K562 (cell line): ENCODE data around the gene ZFYVE21. TPM values are rescaled to one million over a fixed set of nuclear protein-coding genes. Genes with fewer than 3 reads are reported as not detected.

Experiments used
- DACH1 ChIP-seq: fragments of 450-650 bp; IDR thresholded peaks from 2 replicates; pipeline ENCODE4 v1.6.1; 2018; ENCODE audit not compliant: partially characterized antibody
- FOXJ2 ChIP-seq: fragments of 200-800 bp; sonication (Bioruptor generic); IDR thresholded peaks from 2 replicates; pipeline ENCODE4 v1.6.1; 2016; ENCODE audit warnings: missing genetic modification characterization, missing compliant biosample characterization
- POLR2G ChIP-seq: fragments of 200-400 bp; formaldehyde crosslinking; IDR thresholded peaks from 2 replicates; pipeline ENCODE4 v1.6.1; 2017; ENCODE audit warnings: low read depth, mild to moderate bottlenecking, antibody characterized with exemption, low read length, moderate library complexity
- SOX6 ChIP-seq: fragments of 450-650 bp; IDR thresholded peaks from 2 replicates; pipeline ENCODE4 v1.6.1; 2014; ENCODE audit warnings: mild to moderate bottlenecking
- ZNF253 ChIP-seq: fragments of 250-450 bp; sonication (Bioruptor Pico); conservative IDR thresholded peaks from 2 replicates; pipeline ENCODE4 v1.6.1; 2021; ENCODE audit warnings: mild to moderate bottlenecking
- polyA plus RNA-seq, 8 experiments: library from polyadenylated mRNA; depleted of rRNA in 4 of 8; stranded (reverse) in 5 of 8; unstranded in 3 of 8; fragments of >200 nt; fragmentation: Nextera tagmentation in 2 of 8; fragmentation: Illumina TruSeq in 1 of 8; extraction: Ambion mirVana in 2 of 8; extraction: Trizol in 1 of 8; gene quantifications; 2 replicates each; pipeline versions ENCODE4 v1.2.1 to v1.2.3, GENCODE V29; 2011 to 2014; ENCODE audit warnings: inconsistent platforms in 1 of 8, missing spikeins in 1 of 8
- total RNA-seq, 7 experiments: library from RNA; depleted of rRNA in 6 of 7; stranded (reverse); fragments of >200 nt in 6 of 7; fragmentation: Illumina TruSeq in 2 of 7; extraction: Trizol in 2 of 7; gene quantifications; 2 replicates each; pipeline versions ENCODE4 v1.2.1 to v1.2.3, GENCODE V29; 2011 to 2021; ENCODE audit warnings: low replicate concordance in 1 of 7
- TF ChIP-seq, protein P1 (sequence below), 2 experiments: fragments of 450-650 bp; IDR thresholded peaks; 2 replicates each; pipeline ENCODE4 v1.6.1; 2016; ENCODE audit warnings: mild to moderate bottlenecking in 2 of 2, borderline replicate concordance in 1 of 2, low read depth in 1 of 2, moderate library complexity in 1 of 2
- TF ChIP-seq, protein P2 (sequence below): sonication (generic); IDR thresholded peaks from 2 replicates; pipeline ENCODE4 v1.6.1; 2016
- TF ChIP-seq, protein P3 (sequence below): fragments of 250-450 bp; sonication (Bioruptor Pico); IDR thresholded peaks from 2 replicates; pipeline ENCODE4 v1.4.0; 2020; ENCODE audit warnings: mild to moderate bottlenecking, moderate library complexity
- TF ChIP-seq, protein P4 (sequence below): sonication (generic); formaldehyde crosslinking; IDR thresholded peaks from 2 replicates; pipeline ENCODE4 v1.9.0; 2022; ENCODE audit warnings: mild to moderate bottlenecking, missing genetic modification reagents
- TF ChIP-seq, protein P5 (sequence below): sonication (generic); formaldehyde crosslinking; IDR thresholded peaks from 2 replicates; pipeline ENCODE4 v1.8.0; 2022; ENCODE audit warnings: missing genetic modification reagents, mild to moderate bottlenecking, moderate library complexity, borderline replicate concordance

Gene ZFYVE21
- total and polyA plus RNA-seq, 9 of the 15 experiments (the other 6 are each of a cell fraction or from before 2014, with no cell fraction given) = 0.90 to 23.1 (median 15.6) TPM

DNA sequence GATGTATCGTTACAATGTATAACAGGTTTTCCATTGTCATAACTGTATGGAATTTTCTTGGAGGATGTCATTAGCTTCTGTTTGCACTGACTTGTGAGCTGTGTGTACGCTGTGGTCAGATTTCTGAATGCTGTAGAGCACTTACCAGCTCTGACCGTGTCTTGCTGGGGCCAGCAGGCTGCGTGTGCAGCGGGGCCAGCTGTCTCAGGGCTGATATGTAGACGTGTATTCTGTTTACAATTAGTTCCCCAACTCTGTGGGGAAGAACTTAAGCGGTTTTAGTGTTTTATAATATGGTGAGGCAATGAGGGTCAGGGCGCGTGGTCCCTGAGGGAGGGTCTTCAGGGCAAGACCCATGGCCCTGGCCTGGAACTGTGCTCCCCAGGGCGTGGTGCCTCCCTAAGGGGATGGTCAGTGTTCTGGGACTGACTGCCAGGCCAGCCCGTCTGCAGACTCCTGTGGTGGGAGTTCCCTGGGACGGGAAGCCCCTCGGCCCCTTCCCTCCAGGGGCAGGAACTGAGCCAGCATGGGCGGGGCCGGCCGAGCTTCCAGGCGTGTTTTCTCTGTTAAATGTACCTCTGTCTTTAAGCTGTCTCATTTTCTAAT, 19.0 kb upstream of the ZFYVE21 start (continued):
- TF ChIP-seq, protein P1, sequence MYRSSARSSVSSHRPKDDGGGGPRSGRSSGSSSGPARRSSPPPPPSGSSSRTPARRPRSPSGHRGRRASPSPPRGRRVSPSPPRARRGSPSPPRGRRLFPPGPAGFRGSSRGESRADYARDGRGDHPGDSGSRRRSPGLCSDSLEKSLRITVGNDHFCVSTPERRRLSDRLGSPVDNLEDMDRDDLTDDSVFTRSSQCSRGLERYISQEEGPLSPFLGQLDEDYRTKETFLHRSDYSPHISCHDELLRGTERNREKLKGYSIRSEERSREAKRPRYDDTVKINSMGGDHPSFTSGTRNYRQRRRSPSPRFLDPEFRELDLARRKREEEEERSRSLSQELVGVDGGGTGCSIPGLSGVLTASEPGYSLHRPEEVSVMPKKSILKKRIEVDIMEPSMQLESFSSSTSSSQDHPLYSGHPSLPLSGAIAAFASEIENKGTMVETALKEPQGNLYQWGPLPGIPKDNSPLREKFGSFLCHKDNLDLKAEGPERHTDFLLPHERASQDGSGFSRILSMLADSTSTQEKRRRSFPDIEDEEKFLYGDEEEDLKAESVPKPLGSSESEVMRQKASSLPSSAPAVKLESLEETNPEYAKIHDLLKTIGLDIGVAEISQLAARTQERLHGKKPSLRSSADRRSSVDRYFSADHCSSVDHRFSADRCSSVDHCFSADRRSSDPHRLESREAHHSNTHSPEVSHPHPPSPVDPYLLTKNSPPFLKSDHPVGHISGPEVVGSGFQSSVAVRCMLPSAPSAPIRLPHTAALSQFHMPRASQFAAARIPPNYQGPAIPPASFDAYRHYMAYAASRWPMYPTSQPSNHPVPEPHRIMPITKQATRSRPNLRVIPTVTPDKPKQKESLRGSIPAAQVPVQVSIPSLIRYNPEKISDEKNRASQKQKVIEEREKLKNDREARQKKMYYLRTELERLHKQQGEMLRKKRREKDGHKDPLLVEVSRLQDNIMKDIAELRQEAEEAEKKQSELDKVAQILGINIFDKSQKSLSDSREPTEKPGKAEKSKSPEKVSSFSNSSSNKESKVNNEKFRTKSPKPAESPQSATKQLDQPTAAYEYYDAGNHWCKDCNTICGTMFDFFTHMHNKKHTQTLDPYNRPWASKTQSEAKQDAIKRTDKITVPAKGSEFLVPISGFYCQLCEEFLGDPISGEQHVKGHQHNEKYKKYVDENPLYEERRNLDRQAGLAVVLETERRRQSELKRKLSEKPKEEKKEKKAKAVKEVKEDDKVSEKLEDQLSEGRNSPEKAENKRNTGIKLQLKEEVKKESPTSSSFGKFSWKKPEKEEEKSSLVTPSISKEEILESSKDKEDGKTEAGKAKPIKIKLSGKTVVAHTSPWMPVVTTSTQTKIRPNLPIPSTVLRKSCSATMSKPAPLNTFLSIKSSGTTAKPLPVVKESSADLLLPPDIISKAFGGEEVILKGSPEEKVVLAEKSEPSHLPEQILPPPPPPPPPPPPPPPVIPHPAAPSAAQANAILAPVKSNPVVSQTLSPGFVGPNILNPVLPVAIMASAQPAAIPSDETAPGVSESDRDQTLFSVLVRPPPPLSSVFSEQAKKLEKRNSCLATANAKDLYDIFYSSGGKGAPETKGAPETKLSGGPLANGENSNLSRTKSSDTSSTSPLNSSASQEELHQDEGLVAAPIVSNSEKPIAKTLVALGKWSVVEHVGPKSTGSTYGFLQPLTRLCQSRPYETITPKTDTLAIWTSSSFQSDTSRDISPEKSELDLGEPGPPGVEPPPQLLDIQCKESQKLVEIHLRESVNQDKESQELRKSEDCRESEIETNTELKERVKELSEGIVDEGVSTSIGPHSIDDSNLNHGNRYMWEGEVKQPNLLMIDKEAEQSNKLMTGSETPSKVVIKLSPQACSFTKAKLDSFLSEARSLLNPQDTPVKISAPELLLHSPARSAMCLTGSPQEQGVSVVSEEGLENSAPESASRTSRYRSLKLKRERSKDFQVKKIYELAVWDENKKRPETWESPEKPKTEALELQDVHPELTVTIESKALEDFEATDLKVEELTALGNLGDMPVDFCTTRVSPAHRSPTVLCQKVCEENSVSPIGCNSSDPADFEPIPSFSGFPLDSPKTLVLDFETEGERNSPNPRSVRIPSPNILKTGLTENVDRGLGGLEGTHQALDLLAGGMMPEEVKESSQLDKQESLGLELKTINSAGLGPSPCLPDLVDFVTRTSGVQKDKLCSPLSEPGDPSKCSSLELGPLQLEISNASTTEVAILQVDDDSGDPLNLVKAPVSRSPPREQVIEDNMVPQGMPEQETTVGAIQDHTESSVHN (IDR thresholded peaks at IDR 0.05; ENCODE audit: borderline replicate concordance in 1 of 2, low read depth in 1 of 2) = no peak
- TF ChIP-seq ZNF253 = no peak
- no peak for TF ChIP-seq DACH1
- peak; percentile 27 for TF ChIP-seq POLR2G
- TF ChIP-seq, protein P2, sequence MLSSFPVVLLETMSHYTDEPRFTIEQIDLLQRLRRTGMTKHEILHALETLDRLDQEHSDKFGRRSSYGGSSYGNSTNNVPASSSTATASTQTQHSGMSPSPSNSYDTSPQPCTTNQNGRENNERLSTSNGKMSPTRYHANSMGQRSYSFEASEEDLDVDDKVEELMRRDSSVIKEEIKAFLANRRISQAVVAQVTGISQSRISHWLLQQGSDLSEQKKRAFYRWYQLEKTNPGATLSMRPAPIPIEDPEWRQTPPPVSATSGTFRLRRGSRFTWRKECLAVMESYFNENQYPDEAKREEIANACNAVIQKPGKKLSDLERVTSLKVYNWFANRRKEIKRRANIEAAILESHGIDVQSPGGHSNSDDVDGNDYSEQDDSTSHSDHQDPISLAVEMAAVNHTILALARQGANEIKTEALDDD = no peak
- TF ChIP-seq FOXJ2 = no peak
- TF ChIP-seq, protein P3, sequence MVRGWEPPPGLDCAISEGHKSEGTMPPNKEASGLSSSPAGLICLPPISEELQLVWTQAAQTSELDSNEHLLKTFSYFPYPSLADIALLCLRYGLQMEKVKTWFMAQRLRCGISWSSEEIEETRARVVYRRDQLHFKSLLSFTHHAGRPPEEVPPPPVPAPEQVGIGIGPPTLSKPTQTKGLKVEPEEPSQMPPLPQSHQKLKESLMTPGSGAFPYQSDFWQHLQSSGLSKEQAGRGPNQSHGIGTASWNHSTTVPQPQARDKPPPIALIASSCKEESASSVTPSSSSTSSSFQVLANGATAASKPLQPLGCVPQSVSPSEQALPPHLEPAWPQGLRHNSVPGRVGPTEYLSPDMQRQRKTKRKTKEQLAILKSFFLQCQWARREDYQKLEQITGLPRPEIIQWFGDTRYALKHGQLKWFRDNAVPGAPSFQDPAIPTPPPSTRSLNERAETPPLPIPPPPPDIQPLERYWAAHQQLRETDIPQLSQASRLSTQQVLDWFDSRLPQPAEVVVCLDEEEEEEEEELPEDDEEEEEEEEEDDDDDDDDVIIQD = no peak
- TF ChIP-seq, protein P4, sequence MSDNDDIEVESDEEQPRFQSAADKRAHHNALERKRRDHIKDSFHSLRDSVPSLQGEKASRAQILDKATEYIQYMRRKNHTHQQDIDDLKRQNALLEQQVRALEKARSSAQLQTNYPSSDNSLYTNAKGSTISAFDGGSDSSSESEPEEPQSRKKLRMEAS (CRISPR knock-in tag) = no peak
- TF ChIP-seq, protein P5, sequence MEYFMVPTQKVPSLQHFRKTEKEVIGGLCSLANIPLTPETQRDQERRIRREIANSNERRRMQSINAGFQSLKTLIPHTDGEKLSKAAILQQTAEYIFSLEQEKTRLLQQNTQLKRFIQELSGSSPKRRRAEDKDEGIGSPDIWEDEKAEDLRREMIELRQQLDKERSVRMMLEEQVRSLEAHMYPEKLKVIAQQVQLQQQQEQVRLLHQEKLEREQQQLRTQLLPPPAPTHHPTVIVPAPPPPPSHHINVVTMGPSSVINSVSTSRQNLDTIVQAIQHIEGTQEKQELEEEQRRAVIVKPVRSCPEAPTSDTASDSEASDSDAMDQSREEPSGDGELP (CRISPR knock-in tag) = peak; percentile 19; the same call in 1 of the 2 replicates
- TF ChIP-seq SOX6 = no peak
- TF ChIP-seq, all 486 proteins: peak for 2
